Caco-2 (cell line): ENCODE data around the gene DTL. TPM values are rescaled to one million over a fixed set of nuclear protein-coding genes. Genes with fewer than 3 reads are reported as not detected.
"Not testable (repeated sequence)": the region's sequence is repeated elsewhere in the genome, so short reads cannot be mapped to it uniquely, and the experiment has no call there.

Experiments
- BruUV-seq: library from RNA; stranded (reverse); fragments of 400-500 nt; replicated peaks from 2 replicates; lab custom pipeline; 2021; lab: Mats Ljungman, UMichigan
- CTCF ChIA-PET: fragments of 300-600 bp; sonication (Branson Sonifier 250); formaldehyde crosslinking; loops from one replicate; lab custom pipeline; 2022; ENCODE audit warnings: antibody characterized with exemption; lab: Charles Lee
- POLR2A ChIA-PET: fragments of 300-600 bp; sonication (Branson Sonifier 250); formaldehyde crosslinking; loops from one replicate; lab custom pipeline; 2022; ENCODE audit warnings: antibody characterized with exemption; lab: Charles Lee
- DNase-seq, 2 experiments: peaks; one replicate each; pipeline versions ENCODE4 v3.0.0 to v3.0.0-alpha.2; 2020 to 2022
- H3K27me3 ChIP-seq: replicated peaks from 2 replicates; pipeline ENCODE4 v1.6.0; 2011; ENCODE audit warnings: low read length; ENCODE audit not compliant: control insufficient read depth, insufficient read depth
- H3K36me3 ChIP-seq: 2 replicates; pipeline ENCODE4 v1.5.1; 2011; ENCODE audit warnings: low read length; ENCODE audit not compliant: control insufficient read depth, insufficient read depth
- H3K4me1 ChIP-seq: fragments of 250-450 bp; sonication (Bioruptor Pico); 2 replicates; pipeline ENCODE4 v1.5.1; 2020; ENCODE audit warnings: mild to moderate bottlenecking
- H3K4me3 ChIP-seq: 2 replicates; pipeline ENCODE4 v1.5.1; 2011; ENCODE audit warnings: low read depth, mild to moderate bottlenecking, control low read depth, low read length
- H3K9me3 ChIP-seq: fragments of 250-450 bp; sonication (Bioruptor Pico); 2 replicates; pipeline ENCODE4 v1.5.1; 2020; ENCODE audit warnings: mild to moderate bottlenecking, moderate library complexity
- H3K27ac Mint-ChIP-seq: one replicate; pipeline ENCODE4 v1.8.0; 2022; ENCODE audit warnings: mixed read lengths; ENCODE audit not compliant: unreplicated experiment
- H3K27me3 Mint-ChIP-seq: one replicate; pipeline ENCODE4 v1.8.0; 2022; ENCODE audit warnings: mixed read lengths; ENCODE audit not compliant: insufficient read depth, unreplicated experiment
- H3K36me3 Mint-ChIP-seq: one replicate; pipeline ENCODE4 v1.8.0; 2022; ENCODE audit warnings: mild to moderate bottlenecking, mixed read lengths; ENCODE audit not compliant: insufficient read depth, unreplicated experiment
- H3K4me1 Mint-ChIP-seq: one replicate; pipeline ENCODE4 v1.8.0; 2022; ENCODE audit warnings: low read depth, mixed read lengths; ENCODE audit not compliant: unreplicated experiment
- H3K4me3 Mint-ChIP-seq: one replicate; pipeline ENCODE4 v1.8.0; 2022; ENCODE audit warnings: mild to moderate bottlenecking, moderate library complexity, mixed read lengths; ENCODE audit not compliant: unreplicated experiment
- H3K9me3 Mint-ChIP-seq: one replicate; pipeline ENCODE4 v1.8.0; 2022; ENCODE audit warnings: mixed read lengths; ENCODE audit not compliant: unreplicated experiment
- intact Hi-C: fragments of 100-400 bp; cut with micrococcal nuclease; formaldehyde crosslinking; loops from one replicate; pipeline ENCODE4 v1.10.0; 2022; ENCODE audit not compliant: unreplicated experiment
- total RNA-seq: library from RNA; stranded (reverse); gene quantifications from 2 replicates; pipeline ENCODE4 v1.2.3, GENCODE V29; 2022
- TF ChIP-seq, protein P1 (sequence below), 2 experiments: fragments of 200-600 bp in 1 of 2; IDR thresholded peaks; 1 replicate in 1 of 2; 2 replicates in 1 of 2; pipeline versions ENCODE4 v1.5.1 to v1.8.0; 2011 to 2022; ENCODE audit warnings: antibody characterized with exemption in 1 of 2, control low read depth in 1 of 2, inconsistent platforms in 1 of 2, low read depth in 1 of 2, low read length in 1 of 2, mild to moderate bottlenecking in 1 of 2, moderate library complexity in 1 of 2; ENCODE audit not compliant: insufficient read depth in 1 of 2, severe bottlenecking in 1 of 2, unreplicated experiment in 1 of 2

Gene DTL
- total RNA-seq, 1 experiment from 2014 or later = 20.3 TPM

DNA sequence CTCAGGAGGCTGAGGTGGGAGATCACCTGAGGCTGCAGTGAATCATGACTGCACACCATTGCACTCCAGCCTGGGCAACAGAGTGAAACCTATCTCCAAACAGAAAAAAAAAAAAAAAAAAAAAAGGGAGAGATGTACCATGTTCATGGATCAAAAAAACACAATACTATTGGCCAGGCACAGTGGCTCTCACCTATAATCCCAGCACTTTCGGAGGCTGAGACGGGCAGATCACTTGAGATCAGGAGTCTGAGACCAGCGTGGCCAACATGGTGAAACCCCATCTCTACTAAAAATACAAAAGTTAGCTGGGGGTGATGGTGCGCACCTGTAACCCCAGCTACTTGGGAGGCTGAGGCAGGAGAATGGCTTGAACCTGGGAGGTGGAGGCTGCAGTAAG lies 38.1 kb upstream of the DTL start:
- intact Hi-C loops = not testable (repeated sequence)

DNA sequence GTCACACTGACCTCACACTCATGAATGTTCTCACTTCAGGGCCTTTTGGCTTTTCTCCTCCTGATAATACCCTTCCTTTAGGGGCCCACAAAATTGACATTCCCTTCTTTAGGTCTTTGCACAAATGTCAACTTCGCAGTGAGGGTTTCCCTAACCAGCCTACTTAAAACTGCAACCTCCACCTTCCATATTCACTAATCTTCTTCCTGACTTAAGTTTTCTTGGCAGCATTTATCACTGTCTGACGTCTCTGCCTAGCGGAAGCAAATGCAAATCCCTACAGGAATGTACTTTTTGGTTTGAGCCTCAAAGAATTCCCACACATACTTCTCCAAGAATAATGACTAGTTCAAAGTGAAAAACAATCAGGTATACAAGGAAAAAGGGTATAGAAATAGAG lies 33.0 kb upstream of the DTL start:
- no peaks in the 10 kb centered on the region for H3K27me3 Mint-ChIP-seq
- Histone ChIP-seq H3K9me3 (no peaks in the 10 kb centered on the region; the same call in 1 of the 2 replicates), H3K4me1 (no peaks in the 10 kb centered on the region), H3K4me3 (no peak overlapping the region), H3K36me3 (no peaks in the 10 kb centered on the region; the same call in 1 of the 2 replicates), H3K27me3 (no peaks in the 10 kb centered on the region)
- no peaks in the 10 kb centered on the region for H3K9me3 Mint-ChIP-seq
- H3K36me3 Mint-ChIP-seq = peaks cover 20% of the 10 kb centered on the region
- intact Hi-C loops = no loop called here
- DNase-seq = no peak
- TF ChIP-seq, protein P1, sequence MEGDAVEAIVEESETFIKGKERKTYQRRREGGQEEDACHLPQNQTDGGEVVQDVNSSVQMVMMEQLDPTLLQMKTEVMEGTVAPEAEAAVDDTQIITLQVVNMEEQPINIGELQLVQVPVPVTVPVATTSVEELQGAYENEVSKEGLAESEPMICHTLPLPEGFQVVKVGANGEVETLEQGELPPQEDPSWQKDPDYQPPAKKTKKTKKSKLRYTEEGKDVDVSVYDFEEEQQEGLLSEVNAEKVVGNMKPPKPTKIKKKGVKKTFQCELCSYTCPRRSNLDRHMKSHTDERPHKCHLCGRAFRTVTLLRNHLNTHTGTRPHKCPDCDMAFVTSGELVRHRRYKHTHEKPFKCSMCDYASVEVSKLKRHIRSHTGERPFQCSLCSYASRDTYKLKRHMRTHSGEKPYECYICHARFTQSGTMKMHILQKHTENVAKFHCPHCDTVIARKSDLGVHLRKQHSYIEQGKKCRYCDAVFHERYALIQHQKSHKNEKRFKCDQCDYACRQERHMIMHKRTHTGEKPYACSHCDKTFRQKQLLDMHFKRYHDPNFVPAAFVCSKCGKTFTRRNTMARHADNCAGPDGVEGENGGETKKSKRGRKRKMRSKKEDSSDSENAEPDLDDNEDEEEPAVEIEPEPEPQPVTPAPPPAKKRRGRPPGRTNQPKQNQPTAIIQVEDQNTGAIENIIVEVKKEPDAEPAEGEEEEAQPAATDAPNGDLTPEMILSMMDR (IDR thresholded peaks at IDR 0.05; ENCODE audit: insufficient read depth in 1 of 2, low read depth in 1 of 2, low read length in 1 of 2, severe bottlenecking in 1 of 2, unreplicated experiment in 1 of 2) = no peak
- POLR2A ChIA-PET = no interaction called here
- BruUV-seq = no TSS peak
- H3K4me3 Mint-ChIP-seq = no peak overlapping the region
- no peaks in the 10 kb centered on the region for H3K4me1 Mint-ChIP-seq
- no peak overlapping the region for H3K27ac Mint-ChIP-seq
- CTCF ChIA-PET = no interaction called here

More for the DNA sequence above, 38.1 kb upstream of the DTL start:
- H3K4me3 Mint-ChIP-seq, DNase-seq, H3K4me1 ChIP-seq, H3K27ac Mint-ChIP-seq, H3K4me1 Mint-ChIP-seq, CTCF ChIA-PET, H3K9me3 Mint-ChIP-seq, H3K27me3 ChIP-seq, H3K9me3 ChIP-seq, H3K36me3 ChIP-seq, BruUV-seq, POLR2A ChIA-PET, H3K27me3 Mint-ChIP-seq, H3K4me3 ChIP-seq: not testable (repeated sequence)
- peaks cover 41% of the 10 kb centered on the region for H3K36me3 Mint-ChIP-seq

DNA sequence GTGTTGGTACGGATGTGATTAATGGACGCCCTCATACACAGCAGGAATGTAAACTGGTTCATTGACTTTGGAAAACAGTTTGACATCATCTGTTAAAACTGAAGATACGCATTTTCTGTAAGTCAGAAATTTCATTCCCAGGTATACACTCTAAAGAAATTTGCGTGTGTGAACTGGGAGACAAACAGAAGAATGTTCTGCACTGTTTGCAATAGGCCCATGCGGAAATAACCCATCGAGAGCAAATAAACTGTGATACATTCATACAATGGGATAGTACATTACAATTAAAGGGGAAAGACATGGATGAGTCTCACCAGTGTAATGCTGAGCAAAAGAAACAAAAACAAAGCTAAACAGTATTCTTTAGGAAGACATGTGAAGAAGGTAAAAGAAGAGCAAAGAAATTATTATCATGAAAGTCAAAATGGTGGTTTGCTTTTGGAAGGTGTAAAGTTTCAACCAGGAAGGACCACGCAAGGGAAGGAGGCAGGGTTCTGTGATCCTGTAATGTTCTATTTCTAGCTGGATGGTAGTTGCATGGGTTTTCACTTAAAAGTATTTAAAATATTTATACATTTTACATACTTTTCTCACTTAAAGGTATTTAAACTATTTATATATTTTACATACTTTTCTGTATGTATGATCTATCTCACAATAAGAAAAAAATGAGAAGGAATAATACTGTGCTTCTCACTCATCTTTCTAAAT lies 30.5 kb upstream of the DTL start:
- Mint-ChIP-seq H3K4me1 (peaks cover 6% of the 10 kb centered on the region), H3K4me3 (no peak overlapping the region), H3K27me3 (no peaks in the 10 kb centered on the region), H3K36me3 (peaks cover 16% of the 10 kb centered on the region), H3K9me3 (no peaks in the 10 kb centered on the region), H3K27ac (no peak overlapping the region)
- Histone ChIP-seq H3K4me3 (no peak overlapping the region), H3K9me3 (no peaks in the 10 kb centered on the region), H3K27me3 (no peaks in the 10 kb centered on the region), H3K4me1 (peaks cover 6% of the 10 kb centered on the region; the same call in 1 of the 2 replicates), H3K36me3 (no peaks in the 10 kb centered on the region; the same call in 1 of the 2 replicates)
- no peak for DNase-seq
- BruUV-seq = no TSS peak
- TF ChIP-seq, protein P1 (IDR thresholded peaks at IDR 0.05; ENCODE audit: insufficient read depth in 1 of 2, low read depth in 1 of 2, low read length in 1 of 2, severe bottlenecking in 1 of 2, unreplicated experiment in 1 of 2) = no peak
- intact Hi-C loops = no loop called here
- ChIA-PET POLR2A (no interaction called here), CTCF (interaction anchor here (1.2 kb wide), 1 partner anchor 31 kb away, joined by 3 read pairs; the partner anchor contains the start of genes DTL and INTS7)
